Mononuclear cell (primary cell): ENCODE results near the gene TAF3. TPM values are rescaled to one million over a fixed set of nuclear protein-coding genes. Genes with fewer than 3 reads are reported as not detected.

Experiments
- H3K27me3 ChIP-seq: 2 replicates; pipeline ENCODE4 v1.6.0; 2011; ENCODE audit warnings: low read length, control low read depth; ENCODE audit not compliant: insufficient read depth
- H3K4me1 ChIP-seq: 2 replicates; pipeline ENCODE4 v1.5.1; 2011; ENCODE audit warnings: mild to moderate bottlenecking, low read length, control low read depth; ENCODE audit not compliant: insufficient read depth
- H3K4me3 ChIP-seq: 2 replicates; pipeline ENCODE4 v1.5.1; 2011; ENCODE audit warnings: mild to moderate bottlenecking, low read length, moderate library complexity
- H3K9me3 ChIP-seq: 2 replicates; pipeline ENCODE4 v1.5.1; 2011; ENCODE audit warnings: low read depth, mild to moderate bottlenecking, control low read depth, low read length
- total RNA-seq: library from RNA; depleted of rRNA; stranded (reverse); fragments of >200 nt; gene quantifications from one replicate; pipeline ENCODE4 v1.2.3, GENCODE V29; 2012

TAF3 gene
- total RNA-seq, 1 donor: 6.7 TPM

- Histone ChIP-seq H3K9me3 (no peaks in the 10 kb centered on the region), H3K27me3 (no peaks in the 10 kb centered on the region), H3K4me3 (no peak overlapping the region), H3K4me1 (no peaks in the 10 kb centered on the region)
These were observed 67.8 kb downstream of the TAF3 start for GRCh38 chr10:7886056-7886455.

- Histone ChIP-seq H3K4me1 (no peaks in the 10 kb centered on the region), H3K9me3 (no peaks in the 10 kb centered on the region)
These were observed 69.0 kb downstream of the TAF3 start for GRCh38 chr10:7887174-7887816.

GRCh38 chr10:7889947-7890542 is 71.7 kb downstream of the TAF3 start:
- no peaks in the 10 kb centered on the region for H3K4me1 ChIP-seq
- H3K27me3 ChIP-seq: no peaks in the 10 kb centered on the region
- H3K9me3 ChIP-seq: no peaks in the 10 kb centered on the region
- H3K4me3 ChIP-seq: no peak overlapping the region

More at GRCh38 chr10:7887174-7887816, 69.0 kb downstream of the TAF3 start:
- Histone ChIP-seq H3K27me3 (no peaks in the 10 kb centered on the region), H3K4me3 (no peak overlapping the region)

GRCh38 chr10:7890781-7891180 is 72.5 kb downstream of the TAF3 start:
- H3K4me1 ChIP-seq: no peaks in the 10 kb centered on the region
- H3K27me3 ChIP-seq: no peaks in the 10 kb centered on the region
- no peaks in the 10 kb centered on the region for H3K9me3 ChIP-seq
- no peak overlapping the region for H3K4me3 ChIP-seq

- Histone ChIP-seq H3K4me3 (no peak overlapping the region), H3K27me3 (no peaks in the 10 kb centered on the region)
These were observed 73.3 kb downstream of the TAF3 start for GRCh38 chr10:7891634-7892033.

GRCh38 chr10:7892146-7892545 is 73.8 kb downstream of the TAF3 start:
- no peak overlapping the region for H3K4me3 ChIP-seq
- no peaks in the 10 kb centered on the region for H3K27me3 ChIP-seq
- H3K9me3 ChIP-seq: no peaks in the 10 kb centered on the region
- H3K4me1 ChIP-seq: no peaks in the 10 kb centered on the region

More at GRCh38 chr10:7891634-7892033, 73.3 kb downstream of the TAF3 start:
- Histone ChIP-seq H3K9me3 (no peaks in the 10 kb centered on the region), H3K4me1 (no peaks in the 10 kb centered on the region)

- no peaks in the 10 kb centered on the region for H3K9me3 ChIP-seq
- H3K27me3 ChIP-seq: no peaks in the 10 kb centered on the region
- H3K4me1 ChIP-seq: no peaks in the 10 kb centered on the region
- H3K4me3 ChIP-seq: no peak overlapping the region
These were observed 77.4 kb downstream of the TAF3 start for GRCh38 chr10:7895699-7896090.

- Histone ChIP-seq H3K9me3 (no peaks in the 10 kb centered on the region), H3K4me3 (no peak overlapping the region), H3K27me3 (no peaks in the 10 kb centered on the region), H3K4me1 (no peaks in the 10 kb centered on the region)
These were observed 78.0 kb downstream of the TAF3 start for GRCh38 chr10:7896297-7896696.

- no peaks in the 10 kb centered on the region for H3K9me3 ChIP-seq
- no peaks in the 10 kb centered on the region for H3K4me1 ChIP-seq
- H3K4me3 ChIP-seq: no peak overlapping the region
- H3K27me3 ChIP-seq: no peaks in the 10 kb centered on the region
These were observed 83.0 kb downstream of the TAF3 start for GRCh38 chr10:7901256-7901655.

GRCh38 chr10:7902413-7902812 is 84.1 kb downstream of the TAF3 start:
- H3K27me3 ChIP-seq: no peaks in the 10 kb centered on the region
- H3K4me3 ChIP-seq: no peak overlapping the region
- H3K4me1 ChIP-seq: no peaks in the 10 kb centered on the region
- H3K9me3 ChIP-seq: no peaks in the 10 kb centered on the region

- no peak overlapping the region for H3K4me3 ChIP-seq
- H3K27me3 ChIP-seq: no peaks in the 10 kb centered on the region
- H3K9me3 ChIP-seq: no peaks in the 10 kb centered on the region
- H3K4me1 ChIP-seq: no peaks in the 10 kb centered on the region
These were observed 85.5 kb downstream of the TAF3 start for GRCh38 chr10:7903851-7904250.

- Histone ChIP-seq H3K9me3 (no peaks in the 10 kb centered on the region), H3K27me3 (no peaks in the 10 kb centered on the region), H3K4me3 (no peak overlapping the region), H3K4me1 (no peaks in the 10 kb centered on the region)
These were observed 87.8 kb downstream of the TAF3 start for GRCh38 chr10:7906128-7906527.

GRCh38 chr10:7908541-7909210 is 90.4 kb downstream of the TAF3 start:
- Histone ChIP-seq H3K4me3 (no peak overlapping the region), H3K4me1 (no peaks in the 10 kb centered on the region), H3K27me3 (no peaks in the 10 kb centered on the region), H3K9me3 (no peaks in the 10 kb centered on the region)

GRCh38 chr10:7913126-7913872 is 95.0 kb downstream of the TAF3 start:
- H3K9me3 ChIP-seq: no peaks in the 10 kb centered on the region
- no peaks in the 10 kb centered on the region for H3K27me3 ChIP-seq
- H3K4me1 ChIP-seq: no peaks in the 10 kb centered on the region

GRCh38 chr10:7915923-7916536 is 97.7 kb downstream of the TAF3 start:
- no peaks in the 10 kb centered on the region for H3K4me1 ChIP-seq
- no peak overlapping the region for H3K4me3 ChIP-seq

More at GRCh38 chr10:7913126-7913872, 95.0 kb downstream of the TAF3 start:
- H3K4me3 ChIP-seq: no peak overlapping the region

More at GRCh38 chr10:7915923-7916536, 97.7 kb downstream of the TAF3 start:
- Histone ChIP-seq H3K27me3 (no peaks in the 10 kb centered on the region), H3K9me3 (no peaks in the 10 kb centered on the region)
